GM23338 (cell line): Measurements from ENCODE around the gene ALPI. TPM values are rescaled to one million over a fixed set of nuclear protein-coding genes. Genes with fewer than 3 reads are reported as not detected.

ENCODE experiments used
- ATAC-seq: fragments of 200-7000 bp; cut with Tn5 transposase; 3 replicates; pipeline ENCODE4 v1.9.1; 2020
- DNase-seq: peaks from one replicate; pipeline ENCODE4 v3.0.0-alpha.2; 2015; ENCODE audit warnings: low spot score
- H2AFZ ChIP-seq: fragments of 200-600 bp; sonication (generic); 2 replicates; pipeline ENCODE4 v1.8.0; 2016; ENCODE audit warnings: antibody characterized with exemption, mild to moderate bottlenecking, moderate library complexity
- H3F3A ChIP-seq: fragments of 200-600 bp; sonication (generic); replicated peaks from 2 replicates; pipeline ENCODE4 v1.8.0; 2017; ENCODE audit warnings: antibody characterized with exemption, mixed run types, low read depth
- H3K27ac ChIP-seq: fragments of 200-600 bp; sonication (generic); 2 replicates; pipeline ENCODE4 v1.6.1; 2016; ENCODE audit warnings: low read depth
- H3K27me3 ChIP-seq: fragments of 200-600 bp; sonication (generic); 2 replicates; pipeline ENCODE4 v1.8.0; 2016; ENCODE audit warnings: mild to moderate bottlenecking, mixed run types, moderate library complexity; ENCODE audit not compliant: insufficient read depth
- H3K36me3 ChIP-seq: fragments of 200-600 bp; sonication (generic); 2 replicates; pipeline ENCODE4 v1.8.0; 2016; ENCODE audit warnings: mild to moderate bottlenecking; ENCODE audit not compliant: insufficient read depth
- H3K4me1 ChIP-seq: fragments of 200-600 bp; sonication (generic); 2 replicates; pipeline ENCODE4 v1.8.0; 2016; ENCODE audit warnings: mild to moderate bottlenecking, moderate library complexity; ENCODE audit not compliant: insufficient read depth
- H3K4me2 ChIP-seq: fragments of 200-600 bp; sonication (generic); 2 replicates; pipeline ENCODE4 v1.7.1; 2017; ENCODE audit warnings: mixed run types
- H3K4me3 ChIP-seq: fragments of 200-600 bp; sonication (generic); 2 replicates; pipeline ENCODE4 v1.6.1; 2016; ENCODE audit warnings: mixed run types
- H3K79me2 ChIP-seq: fragments of 200-600 bp; sonication (generic); replicated peaks from 2 replicates; pipeline ENCODE4 v1.8.0; 2017; ENCODE audit warnings: mild to moderate bottlenecking; ENCODE audit not compliant: insufficient read depth
- H3K9me2 ChIP-seq: fragments of 200-600 bp; sonication (generic); 2 replicates; pipeline ENCODE4 v1.8.0; 2017; ENCODE audit not compliant: insufficient read depth
- H4K20me1 ChIP-seq: fragments of 200-600 bp; sonication (generic); replicated peaks from 2 replicates; pipeline ENCODE4 v1.8.0; 2017; ENCODE audit warnings: mild to moderate bottlenecking; ENCODE audit not compliant: insufficient read depth
- H3K27ac Mint-ChIP-seq: 2 replicates; pipeline ENCODE4 v1.8.0; 2020; ENCODE audit warnings: inconsistent platforms, mild to moderate bottlenecking, moderate library complexity, mixed read lengths
- H3K27me3 Mint-ChIP-seq: 3 replicates; pipeline ENCODE4 v1.8.0; 2022; ENCODE audit warnings: low read depth, mild to moderate bottlenecking, moderate library complexity, mixed read lengths, inconsistent platforms; ENCODE audit not compliant: insufficient read depth, poor library complexity
- H3K36me3 Mint-ChIP-seq: 3 replicates; pipeline ENCODE4 v1.8.0; 2021; ENCODE audit warnings: low read depth, mild to moderate bottlenecking, inconsistent platforms, moderate library complexity, mixed read lengths
- H3K4me1 Mint-ChIP-seq: 3 replicates; pipeline ENCODE4 v1.8.0; 2020; ENCODE audit warnings: mild to moderate bottlenecking, inconsistent platforms, mixed read lengths
- H3K4me3 Mint-ChIP-seq: 3 replicates; pipeline ENCODE4 v1.8.0; 2021; ENCODE audit warnings: moderate library complexity, mild to moderate bottlenecking, inconsistent platforms, mixed read lengths
- H3K9me3 Mint-ChIP-seq: 3 replicates; pipeline ENCODE4 v1.8.0; 2020; ENCODE audit warnings: moderate library complexity, mild to moderate bottlenecking, inconsistent platforms, mixed read lengths
- CTCF ChIP-seq, 2 experiments: fragments of 200-600 bp in 1 of 2; sonication (generic) in 1 of 2; conservative IDR thresholded peaks; 2 replicates each; pipeline versions ENCODE4 v1.5.1 to v1.6.1; 2016 to 2017; ENCODE audit warnings: antibody characterized with exemption in 2 of 2, low read depth in 2 of 2, mild to moderate bottlenecking in 2 of 2, moderate library complexity in 1 of 2
- EZH2 ChIP-seq: fragments of 200-600 bp; sonication (generic); IDR thresholded peaks from one replicate; pipeline ENCODE4 v1.8.0; 2017; ENCODE audit warnings: antibody characterized with exemption, mild to moderate bottlenecking, low read depth; ENCODE audit not compliant: unreplicated experiment
- EZH2phosphoT487 ChIP-seq: fragments of 200-600 bp; sonication (generic); IDR thresholded peaks from one replicate; pipeline ENCODE4 v1.8.1; 2018; ENCODE audit warnings: antibody characterized with exemption; ENCODE audit not compliant: unreplicated experiment
- NANOG ChIP-seq: IDR thresholded peaks from 2 replicates; pipeline ENCODE4 v1.6.1; 2016; ENCODE audit warnings: antibody characterized with exemption, borderline replicate concordance
- polyA plus RNA-seq: library from polyadenylated mRNA; unstranded; fragments of >200 nt; fragmentation: Nextera tagmentation; extraction: Ambion mirVana; gene quantifications from 2 replicates; pipeline ENCODE4 v1.2.1, GENCODE V29; 2016
- total RNA-seq: library from RNA; depleted of rRNA; stranded (reverse); fragments of >200 nt; shearing (Covaris generic); gene quantifications from 2 replicates; pipeline ENCODE4 v1.2.3, GENCODE V29; 2014
- TF ChIP-seq, protein P1 (sequence below): IDR thresholded peaks from one replicate; pipeline ENCODE4 v1.6.1; 2018; ENCODE audit warnings: antibody characterized with exemption; ENCODE audit not compliant: unreplicated experiment
- TF ChIP-seq, protein P2 (sequence below): IDR thresholded peaks from 2 replicates; pipeline ENCODE4 v1.6.1; 2016; ENCODE audit warnings: antibody characterized with exemption

The ALPI gene
- total and polyA plus RNA-seq, 2 experiments from 2014 or later: not detected

DNA sequence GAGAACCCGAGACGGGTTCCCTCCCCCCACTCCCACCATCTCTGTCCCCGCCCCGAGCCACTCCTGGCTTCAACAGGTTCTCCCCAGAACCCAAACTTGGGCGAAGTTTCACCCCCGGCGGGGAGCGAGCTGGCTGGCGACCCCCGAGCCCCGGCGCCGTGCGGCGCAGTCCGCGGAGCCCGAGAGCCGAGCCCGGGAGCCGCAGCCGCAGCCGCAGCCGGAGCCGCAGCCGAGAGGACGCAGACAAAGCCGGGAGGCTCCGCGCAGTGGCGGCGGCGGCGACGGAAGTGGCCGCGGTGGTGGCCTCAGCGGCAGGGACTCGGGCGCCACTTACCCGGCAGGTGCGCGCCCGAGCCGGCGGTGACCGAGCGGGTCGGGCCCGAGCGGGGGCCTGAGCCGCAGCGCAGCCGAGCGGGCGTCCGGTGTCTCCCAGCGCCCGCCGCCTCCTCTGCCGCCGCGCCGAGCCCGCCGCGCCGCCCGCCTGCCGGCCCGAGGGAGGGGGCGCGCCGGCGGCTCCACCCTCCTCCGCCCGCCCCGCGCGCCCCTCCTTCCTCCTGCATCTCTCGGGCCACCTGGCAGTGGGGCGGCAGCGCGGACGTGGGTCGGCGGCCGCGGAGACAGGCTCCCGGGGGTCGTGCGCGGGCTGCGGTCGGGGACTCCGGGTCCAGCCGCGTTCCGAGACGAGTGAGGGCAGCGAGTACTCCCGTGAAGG is 31.6 kb downstream of the ALPI start, which contains the start of gene ECEL1:
TSS of gene ECEL1 (minus strand) at position 450 of the 712 bp plus-strand sequence. CDS start 1,181 bp downstream, outside the sequence.
- Histone ChIP-seq H3K9me2 (no peaks in the 10 kb centered on the region), H3K27me3 (peaks cover 67% of the 10 kb centered on the region)
- peaks cover 30% of the 10 kb centered on the region for H3K4me1 Mint-ChIP-seq

DNA sequence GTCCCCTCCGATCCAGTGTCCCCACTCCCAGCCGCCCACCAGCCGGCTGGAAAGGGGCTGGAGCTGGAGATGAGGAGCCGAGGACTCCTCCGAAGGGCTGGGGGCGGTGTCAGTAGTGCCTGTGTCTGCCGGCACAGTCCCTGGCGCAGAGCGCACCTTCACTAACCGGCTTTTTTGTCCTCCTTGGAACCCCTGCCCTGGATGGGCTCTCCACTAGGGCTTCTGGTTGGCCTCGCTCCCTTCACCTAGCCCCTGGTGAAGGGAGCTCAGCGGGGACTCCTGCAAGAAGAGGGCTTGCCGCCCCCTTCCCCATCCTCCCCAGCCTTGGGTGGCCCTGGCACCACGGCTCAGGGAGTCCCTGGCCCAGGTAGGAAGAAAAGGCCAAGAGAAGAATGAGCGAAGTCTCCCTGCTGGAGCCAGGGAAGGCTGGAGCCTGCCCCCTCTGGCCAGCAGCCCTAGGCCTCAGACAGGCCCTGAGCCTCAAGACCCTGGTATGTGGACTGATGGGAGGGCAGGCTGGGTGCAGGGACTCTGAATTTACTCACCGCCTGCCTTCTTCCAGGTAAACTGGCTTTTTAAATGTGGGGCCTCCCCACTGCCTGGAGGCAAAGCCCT is 32.3 kb downstream of the ALPI start:
- Histone ChIP-seq H3K4me3 (peak overlapping the region; percentile 62), H3F3A (0 out of 2 replicates have a peak, but pooled peaks cover 5% of the 10 kb centered on the region), H3K4me2 (peak overlapping the region; percentile 82), H3K79me2 (no peaks in the 10 kb centered on the region), H3K27ac (no peak overlapping the region), H2AFZ (peak overlapping the region; percentile 99), H3K9me2 (no peaks in the 10 kb centered on the region), H4K20me1 (no peaks in the 10 kb centered on the region), H3K36me3 (no peaks in the 10 kb centered on the region), H3K27me3 (peaks cover 67% of the 10 kb centered on the region), H3K4me1 (peaks cover 19% of the 10 kb centered on the region)
- Mint-ChIP-seq H3K4me1 (peaks cover 30% of the 10 kb centered on the region), H3K36me3 (no peaks in the 10 kb centered on the region; the same call in 2 of the 3 replicates), H3K27me3 (peaks cover 75% of the 10 kb centered on the region), H3K27ac (no peak overlapping the region), H3K4me3 (peak overlapping the region; percentile 62), H3K9me3 (no peaks in the 10 kb centered on the region)
- ATAC-seq (peak; percentile 56), DNase-seq (peak; percentile 77)
- peak; percentile 85 for TF ChIP-seq EZH2
- TF ChIP-seq, protein P1, sequence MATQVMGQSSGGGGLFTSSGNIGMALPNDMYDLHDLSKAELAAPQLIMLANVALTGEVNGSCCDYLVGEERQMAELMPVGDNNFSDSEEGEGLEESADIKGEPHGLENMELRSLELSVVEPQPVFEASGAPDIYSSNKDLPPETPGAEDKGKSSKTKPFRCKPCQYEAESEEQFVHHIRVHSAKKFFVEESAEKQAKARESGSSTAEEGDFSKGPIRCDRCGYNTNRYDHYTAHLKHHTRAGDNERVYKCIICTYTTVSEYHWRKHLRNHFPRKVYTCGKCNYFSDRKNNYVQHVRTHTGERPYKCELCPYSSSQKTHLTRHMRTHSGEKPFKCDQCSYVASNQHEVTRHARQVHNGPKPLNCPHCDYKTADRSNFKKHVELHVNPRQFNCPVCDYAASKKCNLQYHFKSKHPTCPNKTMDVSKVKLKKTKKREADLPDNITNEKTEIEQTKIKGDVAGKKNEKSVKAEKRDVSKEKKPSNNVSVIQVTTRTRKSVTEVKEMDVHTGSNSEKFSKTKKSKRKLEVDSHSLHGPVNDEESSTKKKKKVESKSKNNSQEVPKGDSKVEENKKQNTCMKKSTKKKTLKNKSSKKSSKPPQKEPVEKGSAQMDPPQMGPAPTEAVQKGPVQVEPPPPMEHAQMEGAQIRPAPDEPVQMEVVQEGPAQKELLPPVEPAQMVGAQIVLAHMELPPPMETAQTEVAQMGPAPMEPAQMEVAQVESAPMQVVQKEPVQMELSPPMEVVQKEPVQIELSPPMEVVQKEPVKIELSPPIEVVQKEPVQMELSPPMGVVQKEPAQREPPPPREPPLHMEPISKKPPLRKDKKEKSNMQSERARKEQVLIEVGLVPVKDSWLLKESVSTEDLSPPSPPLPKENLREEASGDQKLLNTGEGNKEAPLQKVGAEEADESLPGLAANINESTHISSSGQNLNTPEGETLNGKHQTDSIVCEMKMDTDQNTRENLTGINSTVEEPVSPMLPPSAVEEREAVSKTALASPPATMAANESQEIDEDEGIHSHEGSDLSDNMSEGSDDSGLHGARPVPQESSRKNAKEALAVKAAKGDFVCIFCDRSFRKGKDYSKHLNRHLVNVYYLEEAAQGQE: no peak
- TF ChIP-seq EZH2phosphoT487: peak; percentile 74
- TF ChIP-seq CTCF (conservative IDR thresholded peaks at IDR 0.05; ENCODE audit: low read depth in 2 of 2): peak; percentile 37 to 43; a peak in 3 of 4 replicates
- no peak for TF ChIP-seq NANOG

More for the DNA sequence above, 31.6 kb downstream of the ALPI start, which contains the start of gene ECEL1:
- H2AFZ ChIP-seq: peak within 1 kb of the TSS; percentile 99
- H3K27ac ChIP-seq: no peak within 1 kb of the TSS
- no peaks in the 10 kb centered on the region for H4K20me1 ChIP-seq
- H3K4me1 ChIP-seq: peaks cover 19% of the 10 kb centered on the region
- 0 out of 2 replicates have a peak, but pooled peaks cover 5% of the 10 kb centered on the region for H3F3A ChIP-seq
- no peaks in the 10 kb centered on the region for H3K36me3 ChIP-seq
- Mint-ChIP-seq H3K27ac (no peak within 1 kb of the TSS), H3K36me3 (no peaks in the 10 kb centered on the region; the same call in 2 of the 3 replicates), H3K9me3 (no peaks in the 10 kb centered on the region), H3K27me3 (peaks cover 76% of the 10 kb centered on the region), H3K4me3 (peak within 1 kb of the TSS; percentile 69)
- peak within 1 kb of the TSS; percentile 62 for H3K4me3 ChIP-seq
- TF ChIP-seq EZH2 (peak; percentile 1), CTCF (conservative IDR thresholded peaks at IDR 0.05; ENCODE audit: low read depth in 2 of 2) (no peak), EZH2phosphoT487 (peak; percentile 17)
- TF ChIP-seq, protein P2, sequence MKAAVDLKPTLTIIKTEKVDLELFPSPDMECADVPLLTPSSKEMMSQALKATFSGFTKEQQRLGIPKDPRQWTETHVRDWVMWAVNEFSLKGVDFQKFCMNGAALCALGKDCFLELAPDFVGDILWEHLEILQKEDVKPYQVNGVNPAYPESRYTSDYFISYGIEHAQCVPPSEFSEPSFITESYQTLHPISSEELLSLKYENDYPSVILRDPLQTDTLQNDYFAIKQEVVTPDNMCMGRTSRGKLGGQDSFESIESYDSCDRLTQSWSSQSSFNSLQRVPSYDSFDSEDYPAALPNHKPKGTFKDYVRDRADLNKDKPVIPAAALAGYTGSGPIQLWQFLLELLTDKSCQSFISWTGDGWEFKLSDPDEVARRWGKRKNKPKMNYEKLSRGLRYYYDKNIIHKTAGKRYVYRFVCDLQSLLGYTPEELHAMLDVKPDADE: no peak
- DNase-seq: peak; percentile 66
- peak; percentile 7 for ATAC-seq
- no peaks in the 10 kb centered on the region for H3K79me2 ChIP-seq
- peak within 1 kb of the TSS; percentile 85 for H3K4me2 ChIP-seq
